Adrenal gland (tissue), 12 donors: ENCODE data around the gene PDE10A. TPM values are rescaled to one million over a fixed set of nuclear protein-coding genes. Genes with fewer than 3 reads are reported as not detected.
"Not testable (repeated sequence)": the region's sequence is repeated elsewhere in the genome, so short reads cannot be mapped to it uniquely, and the experiment has no call there.

Source experiments
- DNase-seq, 7 donors: peaks; one replicate each; pipeline ENCODE4 v3.0.0-alpha.2; 2019 to 2020
- H3K27ac ChIP-seq, 5 donors: fragments of 200-600 bp; sonication (generic) in 4 of 5; 1 replicate in 3 of 5; 2 replicates in 2 of 5; pipeline versions ENCODE4 v1.5.1 to v1.8.0; 2016 to 2020; ENCODE audit warnings: mild to moderate bottlenecking in 1 of 5
- H3K27me3 ChIP-seq: fragments of 200-600 bp; 2 replicates; pipeline ENCODE4 v1.8.0; 2021
- H3K36me3 ChIP-seq, 2 donors: fragments of 200-600 bp; replicated peaks in 1 of 2; 1 replicate in 1 of 2; 2 replicates in 1 of 2; pipeline versions ENCODE4 v1.5.1 to v1.8.0; 2018 to 2022
- H3K4me1 ChIP-seq, 2 donors: fragments of 200-600 bp; replicated peaks in 1 of 2; 1 replicate in 1 of 2; 2 replicates in 1 of 2; pipeline versions ENCODE4 v1.5.1 to v1.8.0; 2018 to 2021
- H3K4me3 ChIP-seq, 4 donors: fragments of 200-600 bp; sonication (generic) in 3 of 4; one replicate each; pipeline ENCODE4 v1.5.1; 2016 to 2018
- H3K9me3 ChIP-seq, 3 donors: fragments of 200-600 bp; sonication (generic) in 1 of 3; replicated peaks in 1 of 3; 1 replicate in 2 of 3; 2 replicates in 1 of 3; pipeline versions ENCODE4 v1.5.1 to v1.8.0; 2016 to 2021
- CTCF ChIP-seq, 6 experiments: fragments of 450-650 bp in 4 of 6; fragments of 200-600 bp in 2 of 6; sonication (generic) in 1 of 6; IDR thresholded peaks; 1 replicate in 5 of 6; 2 replicates in 1 of 6; pipeline versions ENCODE4 v1.5.1 to v1.8.0; 2016 to 2021; ENCODE audit warnings: antibody characterized with exemption in 6 of 6, mild to moderate bottlenecking in 2 of 6, moderate library complexity in 1 of 6
- POLR2A ChIP-seq, 2 donors: fragments of 450-650 bp; IDR thresholded peaks; one replicate each; pipeline ENCODE4 v1.6.1; 2017; ENCODE audit warnings: antibody characterized with exemption in 2 of 2, mild to moderate bottlenecking in 2 of 2, moderate library complexity in 1 of 2
- WGBS, 4 donors: extraction: QIAGEN DNeasy Blood & Tissue Kit in 2 of 4; methylation state at CpG; one replicate each; pipeline versions ENCODE4 v1.1.5 to v1.1.7; 2013 to 2017; 5-methylcytosine and 5-hydroxymethylcytosine counted together
- intact Hi-C, 2 donors: fragments of 100-400 bp; cut with DNase I; formaldehyde crosslinking; loops; one replicate each; pipeline versions ENCODE4 v1.14.1 to v1.15.0; 2022 to 2023
- polyA plus RNA-seq, 3 donors: library from polyadenylated mRNA; stranded (reverse); fragments of 200-250 nt in 2 of 3; fragments of 350-450 nt in 1 of 3; fragmentation: Illumina TruSeq in 1 of 3; extraction: RNeasy Lipid Tissue Mini Kit (QIAGEN cat#74804) in 1 of 3; gene quantifications; one replicate each; pipeline ENCODE4 v1.2.3, GENCODE V29; 2013 to 2014
- total RNA-seq, 9 donors: library from RNA; depleted of rRNA in 4 of 9; stranded (reverse); fragments of >200 nt in 4 of 9; fragments of 120-200 nt in 1 of 9; fragmentation: NEBNext Ultra II Directional in 1 of 9; extraction: Animal tissue kit (Norgen Biotek cat#: 25700) in 1 of 9; gene quantifications; one replicate each; pipeline versions ENCODE4 v1.1.0 to v1.2.4, GENCODE V29; 2013 to 2023
- donor health status: healthy with polysubstance abuse.
- donor health status: Bipolar disorder and iron deficiency.
- donor health status: DM: yes; HTN: yes; CAD: no.
- donor health status: DM: no; HTN: no; CAD: no.
- donor health status: DM: no; HTN: no; CAD: no.
- donor health status: DM: yes; HTN: yes; CAD: no.

PDE10A gene
- total and polyA plus RNA-seq, 12 donors, result 4.0 to 199 (median 27.8) TPM

GRCh38 chr6:165611294-165611693 lies 51.7 kb downstream of the PDE10A start:
- Histone ChIP-seq H3K4me3 (no peak overlapping the region), H3K36me3 (no peaks in the 10 kb centered on the region), H3K4me1 (no peaks in the 10 kb centered on the region), H3K27ac (no peak overlapping the region), H3K27me3 (no peaks in the 10 kb centered on the region), H3K9me3 (no peaks in the 10 kb centered on the region)
- no peak for DNase-seq
- intact Hi-C loops, result no loop called here
- WGBS, 4 donors, result 79 to 89% (median 86%) methylated on average over 3 of the region's 3 CpGs
- TF ChIP-seq POLR2A (IDR thresholded peaks at IDR 0.05) (no peak), CTCF (IDR thresholded peaks at IDR 0.05) (no peak)

GRCh38 chr6:165608577-165608976 lies 54.5 kb downstream of the PDE10A start:
- intact Hi-C loops, H3K27ac ChIP-seq, H3K36me3 ChIP-seq, H3K27me3 ChIP-seq, H3K4me3 ChIP-seq, H3K9me3 ChIP-seq, DNase-seq, H3K4me1 ChIP-seq: not testable (repeated sequence)
- WGBS, 4 donors, result 67 to 94% (median 83%) methylated on average over 1 of the region's 1 CpG

GRCh38 chr6:165606740-165607008 lies 56.4 kb downstream of the PDE10A start:
- no peak for TF ChIP-seq POLR2A (IDR thresholded peaks at IDR 0.05)
- Histone ChIP-seq H3K4me1 (no peaks in the 10 kb centered on the region), H3K9me3 (no peaks in the 10 kb centered on the region), H3K4me3 (no peak overlapping the region), H3K27ac (no peak overlapping the region), H3K27me3 (no peaks in the 10 kb centered on the region), H3K36me3 (no peaks in the 10 kb centered on the region)
- 94 to 99% (median 97%) methylated on average over 3 of the region's 3 CpGs for WGBS, 4 donors
- intact Hi-C loops, result no loop called here
- DNase-seq, result no peak

- H3K27ac ChIP-seq, result no peak overlapping the region
- DNase-seq, result peak in 2 of 7 donors; percentile 13 to 30
- H3K36me3 ChIP-seq, result no peaks in the 10 kb centered on the region
- no peaks in the 10 kb centered on the region for H3K4me1 ChIP-seq
- TF ChIP-seq POLR2A (IDR thresholded peaks at IDR 0.05), result no peak
- no peak for TF ChIP-seq CTCF (IDR thresholded peaks at IDR 0.05)
- H3K27me3 ChIP-seq, result no peaks in the 10 kb centered on the region
- H3K4me3 ChIP-seq, result no peak overlapping the region
- 73 to 86% (median 81%) methylated on average over 13 of the region's 13 CpGs for WGBS, 4 donors
- H3K9me3 ChIP-seq, result no peaks in the 10 kb centered on the region
- intact Hi-C loops, result no loop called here
These were observed 56.9 kb downstream of the PDE10A start for GRCh38 chr6:165605901-165606739.

- WGBS, 4 donors, result 84 to 93% (median 88%) methylated on average over 10 of the region's 10 CpGs
- H3K9me3 ChIP-seq, result no peaks in the 10 kb centered on the region
- DNase-seq, result no peak
- intact Hi-C loops, result no loop called here
- H3K27ac ChIP-seq, result no peak overlapping the region
- H3K4me3 ChIP-seq, result no peak overlapping the region
- no peaks in the 10 kb centered on the region for H3K4me1 ChIP-seq
- TF ChIP-seq POLR2A (IDR thresholded peaks at IDR 0.05), result no peak
- TF ChIP-seq CTCF (IDR thresholded peaks at IDR 0.05), result no peak
- no peaks in the 10 kb centered on the region for H3K27me3 ChIP-seq
- H3K36me3 ChIP-seq, result no peaks in the 10 kb centered on the region
These were observed 57.7 kb downstream of the PDE10A start for GRCh38 chr6:165605182-165605875.
